Keratinocyte (primary cell): ENCODE results near the gene WDR26. TPM values are rescaled to one million over a fixed set of nuclear protein-coding genes. Genes with fewer than 3 reads are reported as not detected.

Experiments used
- DNase-seq: peaks from one replicate; pipeline ENCODE4 v3.0.0-alpha.2; 2011; ENCODE audit warnings: low read depth, missing footprints, low spot score
- FAIRE-seq: peaks from 2 replicates; lab custom pipeline; 2011; peaks lifted over from hg19 to GRCh38; lab: Jason Lieb, UNC
- H2AFZ ChIP-seq: 2 replicates; pipeline ENCODE4 v1.6.0; 2012; ENCODE audit warnings: low read length, control low read depth, inconsistent platforms; ENCODE audit not compliant: control insufficient read depth
- H3K27ac ChIP-seq: 2 replicates; pipeline ENCODE4 v1.5.1; 2011; ENCODE audit warnings: low read length; ENCODE audit not compliant: control insufficient read depth, insufficient read depth
- H3K27me3 ChIP-seq: 3 replicates; pipeline ENCODE4 v1.6.0; 2011; ENCODE audit warnings: low read length; ENCODE audit not compliant: control insufficient read depth, insufficient read depth; ENCODE audit errors: extremely low read depth
- H3K36me3 ChIP-seq, 2 experiments: 2 replicates in 1 of 2; 3 replicates in 1 of 2; pipeline ENCODE4 v1.5.1; 2011; ENCODE audit warnings: low read length in 2 of 2, mild to moderate bottlenecking in 1 of 2; ENCODE audit not compliant: control insufficient read depth in 2 of 2, insufficient read depth in 2 of 2; ENCODE audit errors: extremely low read depth in 1 of 2
- H3K4me1 ChIP-seq: 3 replicates; pipeline ENCODE4 v1.5.1; 2011; ENCODE audit warnings: low read length; ENCODE audit not compliant: control insufficient read depth, insufficient read depth; ENCODE audit errors: extremely low read depth
- H3K4me2 ChIP-seq: 3 replicates; pipeline ENCODE4 v1.6.0; 2011; ENCODE audit warnings: low read depth, low read length; ENCODE audit not compliant: control insufficient read depth, insufficient read depth; ENCODE audit errors: extremely low read depth
- H3K4me3 ChIP-seq, 3 experiments: fragments of 200-600 bp in 1 of 3; sonication (generic) in 1 of 3; 2 replicates in 2 of 3; 3 replicates in 1 of 3; pipeline ENCODE4 v1.5.1; 2011 to 2016; ENCODE audit warnings: low read length in 3 of 3, mild to moderate bottlenecking in 3 of 3, control low read depth in 2 of 3, inconsistent platforms in 1 of 3, low read depth in 1 of 3, mixed read lengths in 1 of 3, mixed run types in 1 of 3, moderate library complexity in 1 of 3; ENCODE audit not compliant: control insufficient read depth in 2 of 3, insufficient read depth in 2 of 3; ENCODE audit errors: extremely low read depth in 1 of 3
- H3K79me2 ChIP-seq: 2 replicates; pipeline ENCODE4 v1.6.0; 2012; ENCODE audit warnings: low read length; ENCODE audit not compliant: control insufficient read depth, insufficient read depth
- H3K9ac ChIP-seq: 3 replicates; pipeline ENCODE4 v1.6.0; 2011; ENCODE audit warnings: low read length; ENCODE audit not compliant: control insufficient read depth, insufficient read depth; ENCODE audit errors: extremely low read depth
- H3K9me1 ChIP-seq: 3 replicates; pipeline ENCODE4 v1.6.0; 2011; ENCODE audit warnings: low read length; ENCODE audit not compliant: control insufficient read depth, insufficient read depth; ENCODE audit errors: extremely low read depth
- H3K9me3 ChIP-seq: 2 replicates; pipeline ENCODE4 v1.5.1; 2012; ENCODE audit warnings: low read depth, low read length; ENCODE audit not compliant: control insufficient read depth
- H4K20me1 ChIP-seq: 3 replicates; pipeline ENCODE4 v1.6.0; 2011; ENCODE audit warnings: low read length; ENCODE audit not compliant: control insufficient read depth, insufficient read depth; ENCODE audit errors: extremely low read depth
- CTCF ChIP-seq, 3 experiments: IDR thresholded peaks in 1 of 3; conservative IDR thresholded peaks in 1 of 3; optimal IDR thresholded peaks in 1 of 3; 2 replicates in 2 of 3; 3 replicates in 1 of 3; pipeline versions ENCODE3 to v1.5.1; 2011; ENCODE audit warnings: low read length in 3 of 3, mild to moderate bottlenecking in 3 of 3, moderate library complexity in 2 of 3, control low read depth in 1 of 3, inconsistent platforms in 1 of 3; ENCODE audit not compliant: insufficient read depth in 2 of 3; ENCODE audit errors: extremely low read depth in 1 of 3
- EZH2 ChIP-seq: IDR thresholded peaks from one replicate; pipeline ENCODE4 v1.6.1; 2012; ENCODE audit warnings: inconsistent platforms, mild to moderate bottlenecking, low read length, moderate library complexity
- dilution Hi-C: fragments of 300-500 bp; cut with MboI; formaldehyde crosslinking; loops from one replicate; pipeline ENCODE4 v1.7.0; 2020; ENCODE audit warnings: low sequenced_read_pairs; ENCODE audit not compliant: extremely low pct_ligation_motif_present
- polyA plus RNA-seq, 5 experiments: library from polyadenylated mRNA; depleted of rRNA in 3 of 5; stranded (reverse) in 3 of 5; stranded (forward) in 1 of 5; unstranded in 1 of 5; fragments of >200 nt; gene quantifications; 1 replicate in 1 of 5; 2 replicates in 3 of 5; 3 replicates in 1 of 5; pipeline versions ENCODE4 v1.2.1 to v1.2.3, GENCODE V29; 2011 to 2012; ENCODE audit warnings: missing spikeins in 2 of 5, low read depth in 1 of 5, low replicate concordance in 1 of 5

The WDR26 gene
- polyA plus RNA-seq, 1 donor (not counting 4 experiments of a cell fraction or from before 2014, with no cell fraction given) = 46.4 TPM

- Histone ChIP-seq H3K79me2 (no peaks in the 10 kb centered on the region), H3K36me3 (no peaks in the 10 kb centered on the region), H3K9me1 (no peaks in the 10 kb centered on the region), H3K9ac (no peak overlapping the region), H3K4me1 (peaks cover 14% of the 10 kb centered on the region), H3K4me2 (no peak overlapping the region), H3K4me3 (no peak overlapping the region), H3K9me3 (no peaks in the 10 kb centered on the region), H3K27me3 (no peaks in the 10 kb centered on the region), H2AFZ (no peak overlapping the region), H3K27ac (no peak overlapping the region), H4K20me1 (no peaks in the 10 kb centered on the region)
- dilution Hi-C loops = no loop called here
- FAIRE-seq = no peak
- TF ChIP-seq EZH2 = no peak
- no peak for TF ChIP-seq CTCF (optimal IDR thresholded peaks at IDR 0.05 in 1 of 3, IDR thresholded peaks at IDR 0.05 in 1 of 3, conservative IDR thresholded peaks at IDR 0.05 in 1 of 3; ENCODE audit: extremely low read depth in 1 of 3, insufficient read depth in 2 of 3, low read length in 3 of 3)
- DNase-seq = no peak
These were observed 25.4 kb upstream of the WDR26 start for GRCh38 chr1:224459966-224460365.

GRCh38 chr1:224458996-224459395 is 24.4 kb upstream of the WDR26 start:
- Histone ChIP-seq H3K4me1 (peaks cover 22% of the 10 kb centered on the region), H3K4me2 (no peak overlapping the region), H3K4me3 (no peak overlapping the region), H3K9ac (no peak overlapping the region), H3K9me1 (no peaks in the 10 kb centered on the region), H2AFZ (no peak overlapping the region), H3K79me2 (no peaks in the 10 kb centered on the region), H4K20me1 (no peaks in the 10 kb centered on the region), H3K36me3 (no peaks in the 10 kb centered on the region), H3K9me3 (no peaks in the 10 kb centered on the region), H3K27me3 (no peaks in the 10 kb centered on the region), H3K27ac (no peak overlapping the region)
- dilution Hi-C loops = no loop called here
- FAIRE-seq (no peak), DNase-seq (no peak)
- TF ChIP-seq CTCF (optimal IDR thresholded peaks at IDR 0.05 in 1 of 3, IDR thresholded peaks at IDR 0.05 in 1 of 3, conservative IDR thresholded peaks at IDR 0.05 in 1 of 3; ENCODE audit: extremely low read depth in 1 of 3, insufficient read depth in 2 of 3, low read length in 3 of 3) = no peak
